ENCODE data around the gene MESP2.

- TF ChIP-seq POLR2AphosphoS5 (IDR thresholded peaks at IDR 0.05; ENCODE audit: low read depth, low read length): no peak
- no peak for TF ChIP-seq TAF1 (IDR thresholded peaks at IDR 0.05; ENCODE audit: borderline replicate concordance, insufficient read depth, low read length)
- no peak for TF ChIP-seq REST (IDR thresholded peaks at IDR 0.05; ENCODE audit: insufficient read depth in 1 of 2, low read depth in 2 of 2, low read length in 2 of 2)
- no peak for TF ChIP-seq FOXP2 (optimal IDR thresholded peaks at IDR 0.05; ENCODE audit: borderline replicate concordance, extremely low read depth, extremely low read length, insufficient read depth)
- TF ChIP-seq SIN3A (IDR thresholded peaks at IDR 0.05; ENCODE audit: borderline replicate concordance, insufficient read depth, low read length): no peak
Measured at GRCh38 chr15:89769366-89769765, 6.8 kb upstream of the MESP2 start.
